ENCODE measurements around the gene PRKCD.

DNA sequence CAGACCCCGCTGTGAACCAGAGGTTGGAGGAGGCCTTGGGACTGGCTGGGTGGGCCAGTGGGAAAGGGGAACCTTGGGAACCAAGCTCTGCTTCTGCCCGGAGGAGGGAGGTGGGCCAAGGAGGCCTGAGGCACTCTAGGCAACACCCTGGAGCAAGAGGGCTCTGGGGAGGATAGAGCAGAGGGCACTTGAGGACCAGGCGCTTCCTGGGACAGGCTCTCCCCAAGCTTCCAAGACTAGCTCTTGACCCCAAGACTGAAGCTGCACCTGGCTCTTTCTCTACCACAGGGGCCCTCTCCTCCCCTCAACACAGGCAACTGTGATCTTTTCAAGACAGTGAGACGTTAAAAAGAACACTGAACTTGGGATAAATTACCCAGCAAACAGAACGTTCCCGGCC lies 74.5 kb downstream of the PRKCD start:
- TF ChIP-seq CTCF (IDR thresholded peaks at IDR 0.05) (no peak), POLR2A (IDR thresholded peaks at IDR 0.05) (no peak)
